Measurements from ENCODE around the gene SERPINB12.

SERPINB12 gene

GRCh38 chr18:63596964-63597363 is 54.8 kb downstream of the SERPINB12 start:
- H3K27ac ChIP-seq, result no peak overlapping the region
- TF ChIP-seq CTCF (conservative IDR thresholded peaks at IDR 0.05; ENCODE audit: low read depth), result no peak
- no peak for DNase-seq (ENCODE audit: low spot score)
- POLR2A ChIA-PET (ENCODE audit: low non-redundant PET), result no interaction called here
- CTCF ChIA-PET, result no interaction called here

- DNase-seq (ENCODE audit: low spot score), result no peak
- TF ChIP-seq CTCF (conservative IDR thresholded peaks at IDR 0.05; ENCODE audit: low read depth), result no peak
- POLR2A ChIA-PET (ENCODE audit: low non-redundant PET), result no interaction called here
- no peak overlapping the region for H3K27ac ChIP-seq
- CTCF ChIA-PET, result interaction anchor here (0.6 to 1.0 kb wide), 3 partner anchors 25 to 138 kb away, joined by 3 to 5 read pairs (median 3); no protein-coding TSS in a partner anchor
Observed at GRCh38 chr18:63603355-63603754, 61.2 kb downstream of the SERPINB12 start.

- ChIA-PET CTCF (interaction anchor here (0.6 to 1.0 kb wide), 3 partner anchors 26 to 138 kb away, joined by 3 to 5 read pairs (median 3); no protein-coding TSS in a partner anchor), POLR2A (ENCODE audit: low non-redundant PET) (no interaction called here)
- peak; percentile 59 for DNase-seq (ENCODE audit: low spot score)
- no peak overlapping the region for H3K27ac ChIP-seq
- no peak for TF ChIP-seq CTCF (conservative IDR thresholded peaks at IDR 0.05; ENCODE audit: low read depth)
Observed at GRCh38 chr18:63603772-63604171, 61.6 kb downstream of the SERPINB12 start.

- no peak for TF ChIP-seq CTCF (conservative IDR thresholded peaks at IDR 0.05; ENCODE audit: low read depth)
- H3K27ac ChIP-seq, result no peak overlapping the region
- CTCF ChIA-PET, result interaction anchor here (0.5 to 0.6 kb wide), 2 partner anchors 31 to 53 kb away, joined by 3 read pairs; no protein-coding TSS in a partner anchor
- DNase-seq (ENCODE audit: low spot score), result peak; percentile 91
- POLR2A ChIA-PET (ENCODE audit: low non-redundant PET), result no interaction called here
Observed at GRCh38 chr18:63604791-63605567, 62.8 kb downstream of the SERPINB12 start.

- ChIA-PET CTCF (no interaction called here), POLR2A (ENCODE audit: low non-redundant PET) (no interaction called here)
- TF ChIP-seq CTCF (conservative IDR thresholded peaks at IDR 0.05; ENCODE audit: low read depth), result no peak
- H3K27ac ChIP-seq, result no peak overlapping the region
- DNase-seq (ENCODE audit: low spot score), result no peak
Observed at GRCh38 chr18:63606526-63606925, 64.4 kb downstream of the SERPINB12 start.

- no peak for TF ChIP-seq CTCF (conservative IDR thresholded peaks at IDR 0.05; ENCODE audit: low read depth)
- no peak overlapping the region for H3K27ac ChIP-seq
- ChIA-PET CTCF (no interaction called here), POLR2A (ENCODE audit: low non-redundant PET) (no interaction called here)
- no peak for DNase-seq (ENCODE audit: low spot score)
Observed at GRCh38 chr18:63613420-63613819, 71.3 kb downstream of the SERPINB12 start.
